HG03175 (cell line): Measurements from ENCODE around the gene MMD2.
"Not testable (repeated sequence)": the region's sequence is repeated elsewhere in the genome, so short reads cannot be mapped to it uniquely, and the experiment has no call there.

ENCODE experiments used
- ATAC-seq: cut with Tn5 transposase; IDR thresholded peaks from one replicate; pipeline ENCODE4 v1.9.1; 2021; ENCODE audit warnings: mild to moderate bottlenecking, moderate library complexity; ENCODE audit not compliant: unreplicated experiment

MMD2 gene

DNA sequence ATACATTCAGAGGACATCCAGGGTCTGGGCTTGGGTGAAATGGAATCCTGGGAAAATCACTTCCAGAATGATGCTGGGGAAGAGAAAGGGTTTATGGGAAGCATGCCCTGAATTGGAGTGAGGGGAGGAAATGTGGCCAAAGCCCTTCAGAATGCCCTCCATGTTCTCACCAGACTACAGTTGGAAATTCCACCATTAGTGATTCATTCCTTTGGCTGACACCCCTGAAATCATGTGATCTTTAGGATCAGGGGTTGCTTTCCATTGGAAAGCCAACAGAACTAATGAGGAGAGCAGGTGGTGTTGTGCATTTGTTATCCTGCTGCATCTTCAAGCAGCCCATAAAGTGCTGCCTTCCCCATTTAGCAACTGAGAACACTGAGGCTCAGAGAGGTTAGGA, 54.6 kb downstream of the MMD2 start:
- no peak for ATAC-seq

DNA sequence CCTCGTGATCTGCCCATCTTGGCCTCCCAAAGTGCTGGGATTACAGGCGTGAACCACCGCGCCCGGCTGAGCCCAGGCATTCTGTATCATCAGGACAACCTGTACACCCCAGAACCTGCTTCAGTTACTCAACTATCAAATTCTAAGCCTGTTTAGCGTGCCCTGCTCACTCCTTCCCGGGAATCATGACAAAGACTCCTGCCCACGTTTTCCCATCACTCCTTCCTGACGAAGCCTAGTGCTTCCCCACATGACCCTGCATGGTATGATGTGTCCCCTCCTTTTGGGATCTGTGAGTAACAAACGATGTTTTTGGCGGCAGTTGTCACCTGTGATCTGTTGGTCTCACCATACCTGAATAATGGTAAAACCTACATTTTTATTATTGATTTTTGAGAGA, 63.2 kb downstream of the MMD2 start:
- ATAC-seq, result no peak

- no peak for ATAC-seq
These were observed 64.5 kb downstream of the MMD2 start for GRCh38 chr7:4894482-4894881.

DNA sequence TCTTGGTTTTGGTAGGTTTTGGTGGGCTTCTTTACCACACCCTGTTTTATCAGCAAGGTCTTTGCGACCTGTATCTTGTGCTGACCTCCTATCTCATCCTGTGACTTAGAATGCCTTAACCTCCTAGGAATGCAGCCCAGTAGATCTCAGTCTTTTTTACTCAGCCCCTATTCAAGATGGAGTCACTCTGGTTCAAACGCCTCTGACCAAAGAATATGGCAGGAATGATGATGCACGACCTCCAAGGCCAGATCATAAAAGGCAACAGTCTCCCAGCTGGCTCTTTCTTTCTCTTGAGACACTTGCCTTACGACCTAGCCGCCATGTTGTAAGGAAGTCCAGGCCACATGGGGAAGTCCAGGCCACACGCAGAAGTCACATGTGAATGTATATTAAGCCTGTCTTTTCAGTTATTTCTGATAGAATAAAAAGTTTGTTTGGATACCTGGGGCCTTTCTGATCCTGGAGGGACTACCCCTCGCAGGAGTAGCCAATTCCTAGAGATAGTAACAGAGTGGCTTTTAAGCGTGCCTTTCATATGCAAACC, 65.0 kb downstream of the MMD2 start:
- no peak for ATAC-seq

DNA sequence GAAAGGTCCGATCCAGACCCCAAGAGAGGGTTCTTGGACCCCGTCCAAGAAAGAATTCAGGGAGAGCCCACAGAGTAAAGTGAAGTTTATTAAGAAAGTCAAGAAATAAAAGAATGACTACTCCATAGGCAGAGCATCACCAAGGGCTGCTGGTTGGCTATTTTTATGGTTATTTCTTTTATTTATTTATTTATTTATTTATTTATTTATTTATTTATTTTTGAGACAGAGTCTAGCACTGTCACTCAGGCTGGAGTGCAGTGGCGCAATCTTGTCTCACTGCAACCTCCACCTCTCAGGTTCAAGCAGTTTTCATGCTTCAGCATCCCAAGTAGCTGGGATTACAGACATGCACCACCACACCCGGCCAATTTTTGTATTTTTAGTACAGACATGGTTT, 65.8 kb downstream of the MMD2 start:
- ATAC-seq, result not testable (repeated sequence)

- not testable (repeated sequence) for ATAC-seq
These were observed 67.5 kb downstream of the MMD2 start for GRCh38 chr7:4891522-4891921.

- ATAC-seq, result no peak
These were observed 69.3 kb downstream of the MMD2 start for GRCh38 chr7:4889682-4890081.

DNA sequence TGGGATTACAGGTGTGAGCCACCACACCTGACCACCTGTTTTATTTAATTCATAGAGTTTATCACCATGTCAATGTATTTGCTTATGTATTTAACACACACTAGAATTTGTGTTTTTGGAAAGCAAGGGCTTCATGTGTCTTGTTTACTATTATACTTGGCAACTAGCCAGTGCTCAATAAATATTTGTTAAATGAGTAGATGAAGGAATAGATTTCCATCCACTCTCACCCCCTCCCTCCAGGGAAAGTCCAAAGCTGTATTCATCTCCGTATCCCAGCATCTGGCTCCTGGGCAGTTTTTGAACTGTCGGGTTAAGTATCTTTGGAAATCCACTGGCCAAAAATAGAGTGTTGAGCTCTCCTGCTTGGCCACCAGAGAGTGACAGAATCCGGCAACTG, 70.8 kb downstream of the MMD2 start:
- ATAC-seq, result no peak

- ATAC-seq, result no peak
These were observed 72.3 kb downstream of the MMD2 start for GRCh38 chr7:4886671-4887070.

DNA sequence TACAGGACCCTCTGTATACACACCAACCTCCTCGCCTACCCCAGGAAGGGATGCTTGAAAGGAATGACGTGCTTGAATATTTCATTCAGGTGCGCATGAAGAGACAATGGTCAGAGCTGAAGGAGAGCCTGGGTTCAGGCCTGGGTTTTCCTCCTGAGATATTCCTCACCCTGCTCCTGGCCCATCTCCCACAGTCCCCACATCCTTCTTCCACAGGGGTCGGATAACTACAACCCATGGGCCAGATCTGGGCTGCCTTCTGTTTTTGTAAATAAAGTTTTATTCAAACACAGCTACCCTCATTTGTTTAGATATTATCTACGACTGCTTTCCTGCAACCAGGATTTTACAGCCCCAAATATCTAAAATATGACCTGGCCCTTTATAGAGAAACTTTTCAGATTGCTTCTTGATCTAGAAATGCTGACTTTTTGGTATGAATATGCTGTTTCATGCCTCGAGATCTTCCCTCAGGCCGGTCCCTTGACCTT, 73.6 kb downstream of the MMD2 start:
- no peak for ATAC-seq

DNA sequence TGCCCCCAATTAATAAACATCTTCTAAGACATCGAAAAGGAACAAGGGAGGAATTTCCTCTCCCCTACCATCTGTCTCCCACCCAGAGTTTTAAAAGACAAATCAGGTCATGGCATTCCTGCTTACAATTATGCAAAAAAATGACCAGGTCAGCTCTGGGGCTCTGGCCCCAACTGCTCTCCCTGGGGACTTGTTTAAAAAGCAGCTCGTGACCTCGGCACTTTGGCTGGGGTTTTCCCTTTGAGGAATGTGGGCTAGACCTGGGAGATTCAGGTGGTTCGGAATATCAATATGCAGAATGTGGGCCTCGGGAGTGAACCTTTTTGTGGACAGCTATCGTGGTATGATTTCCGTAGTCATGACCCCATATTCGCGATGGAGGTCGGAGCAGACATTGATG, 74.8 kb downstream of the MMD2 start:
- no peak for ATAC-seq

DNA sequence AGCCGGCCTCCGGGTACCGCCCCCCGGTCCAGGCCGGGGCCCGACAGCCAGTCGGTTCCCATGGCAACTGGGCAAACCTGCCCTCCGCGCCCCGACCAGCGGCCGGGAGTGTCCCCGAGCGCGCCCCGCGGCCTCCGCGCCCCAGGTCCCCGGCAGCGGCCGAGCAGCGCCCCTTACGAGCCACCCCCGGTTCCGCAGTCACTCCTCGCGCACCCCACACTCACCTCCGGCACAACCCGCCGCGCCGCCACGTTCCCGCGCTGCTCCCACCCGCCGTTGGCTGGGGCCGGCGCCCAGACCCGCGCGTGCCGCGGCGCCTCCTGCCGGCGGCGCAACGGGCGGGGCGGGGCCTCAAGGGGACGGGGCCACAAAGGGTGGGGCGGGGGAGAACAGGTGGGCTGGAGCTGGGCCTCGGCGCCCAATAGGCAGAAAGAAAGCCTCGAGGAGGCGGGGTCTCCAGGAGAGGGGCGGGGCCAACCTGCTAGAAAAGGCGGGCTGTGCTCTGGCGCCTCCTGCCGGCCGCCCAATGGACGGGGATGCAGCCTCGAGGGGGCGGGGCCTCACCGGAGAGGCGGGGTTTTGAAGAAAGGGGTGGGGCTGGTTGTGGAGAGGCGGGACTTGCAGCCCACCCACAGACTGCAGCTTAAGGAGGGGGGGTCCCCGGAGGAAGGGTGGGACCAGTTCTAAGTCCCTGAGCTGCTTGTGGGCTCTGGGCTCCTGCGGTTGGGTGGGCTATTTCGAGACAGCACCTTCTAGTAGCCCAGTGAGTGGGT, 75.4 kb downstream of the MMD2 start, which contains the start of gene RADIL:
RADIL (minus strand) TSS at position 345 of the 773 bp plus-strand sequence. CDS start 5,577 bp downstream, outside the sequence.
- ATAC-seq, result peak; percentile 80

DNA sequence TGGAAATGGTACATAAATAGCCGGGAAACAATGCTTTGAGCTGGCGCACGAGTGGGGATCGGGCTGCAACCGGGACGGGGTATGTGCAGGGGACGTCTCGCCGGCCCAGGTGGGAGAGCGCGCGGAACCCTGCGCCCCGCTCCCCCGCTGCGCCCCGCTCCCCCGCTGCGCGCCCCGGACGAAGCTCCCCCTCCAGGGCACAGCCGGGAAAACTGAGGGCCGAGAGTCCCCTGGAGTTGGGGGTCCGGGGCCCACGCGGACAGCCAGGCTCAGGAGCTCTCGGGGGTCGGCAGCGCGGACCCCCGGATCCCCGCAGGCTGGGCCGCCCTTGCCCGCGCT, 76.0 kb downstream of the MMD2 start:
- ATAC-seq, result no peak

- no peak for ATAC-seq
These were observed 76.6 kb downstream of the MMD2 start for GRCh38 chr7:4882169-4883032.

- ATAC-seq, result no peak
These were observed 78.8 kb downstream of the MMD2 start for GRCh38 chr7:4880218-4880617.

DNA sequence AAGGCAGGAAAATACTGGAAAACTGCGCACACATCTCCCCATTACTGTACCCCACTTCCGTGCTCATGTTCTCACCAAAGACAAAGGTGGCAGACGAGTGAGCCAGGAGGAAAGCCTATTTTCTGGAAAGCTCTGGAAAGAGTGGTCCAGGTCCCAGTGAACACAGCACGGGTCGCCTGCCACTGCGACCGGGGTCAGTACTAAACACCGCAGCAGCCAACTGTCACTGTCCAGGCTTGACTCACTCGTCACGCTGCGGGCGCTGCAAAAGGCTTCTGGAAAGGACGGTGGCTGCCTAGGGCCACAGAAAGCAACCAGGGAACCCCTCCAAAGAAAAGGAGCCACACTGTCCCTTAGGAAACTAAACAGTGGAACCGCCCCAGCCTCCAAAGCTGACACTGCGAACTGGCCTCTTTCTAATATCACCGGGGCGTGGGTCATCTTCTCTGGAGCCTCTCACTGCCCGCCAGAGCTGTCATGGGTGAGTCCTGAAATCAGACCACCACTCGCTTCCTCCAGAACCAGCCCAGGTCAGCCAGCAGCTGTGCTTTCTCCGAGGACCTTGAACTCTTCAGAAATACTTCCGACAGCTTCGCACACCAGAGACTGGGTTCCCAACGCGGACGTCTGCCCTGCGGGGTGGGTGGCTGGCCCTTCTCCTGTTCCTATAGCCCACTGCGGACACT, 79.4 kb downstream of the MMD2 start:
- no peak for ATAC-seq

DNA sequence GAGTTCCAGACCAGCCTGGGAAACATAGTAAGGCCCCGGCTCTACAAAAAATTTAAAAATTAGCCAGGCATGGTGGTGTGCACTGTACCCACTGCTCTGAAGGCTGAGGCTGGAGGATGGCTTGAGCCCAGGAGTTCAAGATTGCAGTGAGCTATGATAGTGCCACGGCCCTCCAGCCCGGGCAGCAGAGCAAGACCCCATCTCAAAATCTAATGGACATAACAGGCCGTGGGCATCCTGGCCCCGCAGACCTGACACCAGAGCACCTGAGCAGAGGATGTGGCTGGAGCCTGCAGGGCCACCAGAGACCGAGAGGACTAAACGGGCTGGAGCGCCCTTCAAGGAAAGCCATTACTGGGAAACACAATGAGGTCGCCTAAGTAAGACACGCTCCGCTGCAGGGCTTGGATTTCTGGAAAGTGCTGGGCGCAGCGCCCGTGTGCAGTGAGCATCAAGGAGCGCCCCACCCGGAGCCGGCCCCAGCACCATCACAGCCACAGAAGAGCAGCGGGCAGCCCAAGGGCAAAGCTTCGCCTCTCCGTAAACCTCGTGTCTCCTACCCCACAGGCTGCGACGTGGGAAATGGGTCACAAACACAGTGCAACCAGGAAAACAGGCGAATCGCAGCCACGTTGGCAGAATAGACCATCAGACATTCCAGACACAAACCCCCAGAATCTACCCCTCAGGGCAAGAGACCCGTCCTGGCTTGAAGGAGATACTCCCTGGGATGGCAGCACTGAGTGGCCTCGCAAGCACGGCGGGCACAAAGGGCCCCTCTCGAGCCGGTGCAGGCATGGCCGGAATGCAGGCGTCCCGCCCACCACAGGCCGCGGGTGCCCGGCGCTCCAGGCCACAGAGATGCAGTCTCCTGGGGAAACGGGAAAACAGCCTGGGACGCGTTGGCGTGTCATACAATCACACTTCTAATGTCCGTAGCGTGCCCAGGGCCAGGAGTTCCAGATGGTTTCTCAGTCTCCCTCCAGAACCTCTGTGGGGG, 80.4 kb downstream of the MMD2 start:
- ATAC-seq, result no peak

GRCh38 chr7:4876586-4876985, 82.4 kb downstream of the MMD2 start:
- ATAC-seq, result no peak

DNA sequence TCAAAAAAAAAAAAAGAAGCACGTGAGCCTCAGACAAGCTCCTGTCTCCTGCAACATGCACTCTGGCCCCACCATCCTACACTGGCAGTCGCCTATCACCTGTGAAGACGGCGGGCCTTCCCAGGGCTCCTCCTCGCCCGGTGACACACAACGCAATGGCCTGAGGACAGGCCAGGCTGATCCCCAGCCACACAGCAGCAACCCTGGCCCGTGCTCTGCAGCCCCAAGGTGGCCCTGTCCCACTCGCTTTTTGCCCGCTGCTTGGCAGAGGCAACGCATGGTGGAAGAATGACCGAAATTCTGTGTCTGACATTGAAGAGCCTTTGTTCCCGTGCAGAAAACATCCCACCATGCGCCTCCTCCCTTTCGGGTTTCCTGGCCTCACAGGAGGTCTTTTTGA, 83.6 kb downstream of the MMD2 start:
- ATAC-seq, result no peak
